Posterior vena cava (tissue), 2 donors: Measurements from ENCODE around the gene TRDN. TPM values are rescaled to one million over a fixed set of nuclear protein-coding genes. Genes with fewer than 3 reads are reported as not detected.
"Not testable (repeated sequence)": the region's sequence is repeated elsewhere in the genome, so short reads cannot be mapped to it uniquely, and the experiment has no call there.

ENCODE experiments used
- DNase-seq: peaks from one replicate; pipeline ENCODE4 v3.0.0-alpha.2; 2020; ENCODE audit warnings: low spot score
- intact Hi-C, 2 donors: fragments of 100-400 bp; cut with DNase I; formaldehyde crosslinking; loops; one replicate each; pipeline versions ENCODE4 v1.14.1 to v1.14.2; 2022 to 2023
- total RNA-seq, 2 donors: library from RNA; stranded (reverse); fragmentation: NEBNext Ultra II Directional; extraction: Animal tissue kit (Norgen Biotek cat#: 25700); gene quantifications; one replicate each; pipeline ENCODE4 v1.2.1, GENCODE V29; 2021
- donor health status: DM: yes; HTN: yes; CAD: no.
- donor health status: DM: yes; HTN: yes; CAD: no.

The TRDN gene
- total RNA-seq, 2 donors from 2014 or later: 5.4 to 10.3 TPM

DNA sequence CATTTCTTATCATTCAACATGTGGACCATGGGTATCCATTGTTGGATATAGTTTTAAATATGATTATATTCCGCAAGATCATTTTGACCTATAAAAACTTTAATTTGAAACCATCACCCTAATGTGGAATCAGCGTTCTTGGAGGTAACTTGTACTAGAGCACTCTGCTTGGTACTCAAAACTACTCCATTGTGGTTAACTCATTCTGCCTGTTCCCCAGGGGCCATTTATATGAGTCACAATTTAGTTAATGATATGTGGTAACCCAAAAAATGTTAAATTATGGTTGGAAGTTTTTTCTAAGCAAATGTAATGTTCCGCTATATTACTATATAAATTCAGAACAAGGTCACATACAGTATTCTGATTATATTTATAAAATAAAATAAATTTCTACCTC lies 109.3 kb downstream of the TRDN start:
- no peak for DNase-seq
- intact Hi-C loops: no loop called here

DNA sequence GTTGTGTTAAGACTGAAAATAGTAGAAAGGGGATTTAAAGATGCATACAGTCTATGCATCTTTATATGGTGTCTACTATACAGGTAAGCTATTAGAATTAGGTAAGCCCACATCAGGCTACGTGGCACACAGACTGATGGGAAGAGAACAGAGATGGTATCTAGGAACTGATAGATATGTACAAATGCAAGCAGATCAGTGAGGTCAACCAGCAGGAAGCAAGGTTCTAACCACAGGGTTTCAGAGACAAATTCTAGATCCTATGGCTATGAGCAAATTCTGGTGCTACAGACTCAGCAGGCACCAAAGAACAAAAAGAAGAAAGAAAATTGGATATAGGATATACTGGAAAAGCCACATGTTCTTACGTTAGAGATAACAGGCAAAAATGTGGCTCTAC lies 110.6 kb downstream of the TRDN start:
- intact Hi-C loops: no loop called here

DNA sequence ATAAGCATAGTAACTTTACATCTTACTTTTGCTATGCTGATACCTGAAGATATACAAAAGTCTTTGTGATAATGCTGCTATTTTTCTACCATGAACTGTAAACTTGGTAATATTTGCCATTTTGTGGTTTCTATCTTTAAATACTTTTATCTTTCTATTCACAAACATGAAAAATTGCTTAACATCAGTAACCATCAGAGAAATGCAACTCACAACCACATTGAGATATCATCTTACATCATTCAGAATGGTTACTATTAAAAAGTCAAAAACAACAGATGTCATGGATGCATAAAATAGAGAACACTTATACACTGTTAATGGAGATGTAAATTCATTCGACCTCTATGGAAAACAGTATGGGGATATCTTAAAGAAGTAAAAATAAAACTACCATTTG lies 112.0 kb downstream of the TRDN start:
- DNase-seq: no peak
- intact Hi-C loops: no loop called here

More for the DNA sequence above, 110.6 kb downstream of the TRDN start:
- DNase-seq: no peak

DNA sequence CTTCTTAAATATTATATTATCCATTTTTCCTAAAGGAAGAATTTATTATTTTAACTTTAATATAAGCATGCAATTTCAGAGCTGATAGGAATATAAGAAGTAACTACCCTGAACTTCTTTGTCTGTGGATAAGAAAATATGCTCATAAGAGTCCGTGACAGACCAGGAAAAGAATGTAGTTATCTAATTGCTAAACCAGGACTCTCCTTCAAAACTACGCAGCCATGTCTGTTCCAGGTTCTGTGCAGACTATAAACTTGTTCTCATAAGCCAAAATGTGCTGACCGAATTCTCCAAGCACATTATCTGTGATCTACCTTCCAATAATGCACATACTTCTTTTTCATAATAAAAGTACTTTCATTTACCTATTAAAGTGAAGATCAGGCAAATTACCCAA lies 116.5 kb downstream of the TRDN start:
- DNase-seq: no peak
- intact Hi-C loops: no loop called here

DNA sequence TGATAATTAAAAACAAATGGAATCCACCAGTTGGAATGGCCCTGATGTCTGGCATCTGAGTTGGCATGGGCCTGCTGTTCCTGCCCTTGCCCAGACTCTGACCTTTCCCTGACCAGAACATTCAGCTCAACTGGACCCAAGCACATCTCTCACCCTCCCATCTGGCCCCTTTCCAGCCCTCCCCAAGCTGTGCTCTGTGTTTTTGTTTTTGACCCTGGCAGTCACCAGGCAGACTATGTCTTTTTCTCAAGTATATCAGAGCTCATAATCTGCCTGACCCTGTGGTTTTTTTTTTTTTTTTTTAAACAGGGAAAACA lies 117.6 kb downstream of the TRDN start:
- peak; percentile 81 for DNase-seq
- intact Hi-C loops: no loop called here

DNA sequence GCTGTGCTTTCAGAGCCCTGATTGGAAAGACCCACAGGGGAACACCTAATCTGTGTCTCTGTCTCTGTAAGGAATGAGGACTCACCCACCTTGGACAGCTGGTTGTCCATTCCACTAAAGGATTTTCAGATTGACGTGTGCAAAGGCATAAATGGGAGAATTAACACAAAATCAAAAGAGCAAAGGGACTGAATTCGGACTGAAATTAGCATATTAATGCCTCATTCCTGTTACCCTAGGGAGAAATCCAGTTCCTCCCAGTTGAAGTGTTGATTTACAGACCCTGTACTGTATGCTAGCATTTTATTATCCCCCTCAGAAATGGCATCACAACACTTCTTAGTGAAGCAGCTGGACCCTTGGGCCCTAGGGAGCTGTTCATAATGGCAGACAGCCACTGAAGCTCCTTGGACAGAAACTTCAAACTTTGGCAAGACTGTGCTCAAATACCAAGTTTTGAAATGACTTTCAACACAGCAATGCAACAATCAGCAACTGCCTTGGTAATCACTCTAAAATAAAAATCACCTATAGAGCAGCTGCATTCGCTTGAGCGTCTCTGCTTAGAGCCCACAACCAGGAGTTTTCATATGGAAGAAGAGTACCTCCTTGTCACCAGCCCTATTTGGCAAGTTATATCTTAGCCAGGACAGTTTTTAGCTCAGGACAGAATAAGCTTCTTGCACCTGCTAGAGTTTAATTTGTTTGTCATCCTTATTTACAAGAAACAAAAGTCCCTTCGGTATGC lies 118.1 kb downstream of the TRDN start:
- intact Hi-C loops: no loop called here
- no peak for DNase-seq

DNA sequence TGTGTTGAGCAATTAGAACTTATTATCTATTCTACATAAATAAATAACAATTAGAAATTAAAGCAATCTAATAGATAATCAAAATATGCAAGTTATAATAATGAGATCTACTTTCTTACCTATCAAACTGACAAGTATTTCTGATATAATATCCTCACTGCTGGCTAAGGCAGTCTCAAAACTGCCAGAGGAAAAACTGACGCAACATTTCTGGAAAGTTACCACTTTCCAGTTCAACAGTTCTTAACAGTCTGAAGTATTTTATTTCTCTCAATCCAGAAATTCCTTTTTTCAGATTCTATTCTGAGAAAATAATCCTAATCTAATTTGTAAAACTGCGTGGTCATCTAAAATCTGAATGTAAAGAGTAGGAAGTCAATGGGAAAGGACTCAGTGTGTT lies 121.0 kb downstream of the TRDN start:
- intact Hi-C loops: no loop called here
- no peak for DNase-seq

DNA sequence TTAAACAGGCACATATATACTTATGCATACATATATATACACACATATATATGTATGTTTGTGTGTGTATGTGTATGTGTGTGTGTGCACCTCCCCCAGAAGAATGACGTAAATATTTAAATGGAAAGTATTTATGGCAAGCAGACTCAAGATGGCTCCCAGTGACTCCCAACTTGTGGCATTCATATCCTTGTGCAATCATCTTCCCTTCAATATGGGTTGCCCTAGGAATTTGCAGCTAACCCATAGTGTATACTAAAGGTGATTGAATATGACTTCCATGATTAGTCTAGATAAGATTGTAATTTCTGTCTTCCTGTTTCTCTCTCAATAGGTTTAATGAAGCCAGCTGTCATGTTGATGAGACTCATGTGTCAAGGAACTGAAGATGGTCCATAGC lies 127.6 kb downstream of the TRDN start:
- DNase-seq: no peak
- intact Hi-C loops: no loop called here

DNA sequence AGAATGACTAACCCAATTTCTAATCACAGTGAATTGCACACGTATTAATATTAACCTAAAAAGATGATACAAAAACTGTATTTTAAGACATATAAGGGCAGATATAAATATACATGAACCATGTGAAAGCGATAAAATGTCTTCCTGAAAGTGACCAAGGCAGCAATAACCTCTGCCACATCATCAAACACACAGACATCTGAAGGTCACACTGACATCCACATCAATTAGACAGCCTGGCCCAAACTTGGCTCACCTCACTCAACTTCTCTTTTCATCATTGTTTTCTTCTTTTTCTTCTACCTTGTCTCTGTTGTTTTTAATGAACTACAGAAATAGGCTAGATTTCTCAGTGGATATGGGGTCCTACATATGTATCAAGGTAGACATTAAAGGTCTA lies 128.5 kb downstream of the TRDN start:
- intact Hi-C loops: no loop called here
- no peak for DNase-seq

DNA sequence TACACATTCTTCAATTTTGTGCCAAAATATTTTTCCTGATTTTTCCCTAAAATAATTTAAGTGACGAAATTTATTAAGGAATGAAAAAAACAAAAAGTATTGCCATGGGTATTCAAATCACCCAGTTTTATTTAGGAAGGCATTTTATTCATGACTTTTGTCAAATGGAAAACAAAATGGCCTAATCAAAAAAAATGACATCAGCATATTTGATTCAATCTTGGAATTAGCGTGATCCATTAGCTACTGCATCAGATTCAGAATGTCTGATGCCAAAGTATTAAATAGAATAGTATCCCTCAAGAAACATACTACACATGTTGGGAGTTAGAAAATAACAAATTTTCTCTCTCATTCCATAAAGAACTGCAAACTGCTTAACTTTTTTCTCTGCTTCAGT lies 129.2 kb downstream of the TRDN start:
- DNase-seq: no peak

DNA sequence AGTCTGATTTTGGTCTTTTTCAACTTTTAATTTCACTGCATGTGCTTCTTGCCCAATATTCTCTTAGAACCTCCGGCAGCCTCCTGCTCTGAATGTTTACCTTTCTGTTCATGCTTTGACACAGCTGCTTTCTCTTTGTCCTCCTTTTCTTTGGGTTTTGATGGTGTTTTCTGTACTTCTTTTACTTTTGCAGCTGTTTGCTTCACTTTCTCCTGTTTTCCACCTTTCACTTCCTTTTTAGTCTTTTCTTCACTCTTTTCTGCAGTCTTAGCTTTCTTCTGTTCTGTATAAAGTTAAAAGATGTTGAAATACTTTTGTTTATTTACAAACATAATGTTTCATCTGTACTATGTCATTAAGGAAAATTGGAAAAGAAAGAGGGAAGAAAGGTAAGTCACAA lies 133.1 kb downstream of the TRDN start:
- intact Hi-C loops: no loop called here
- DNase-seq: no peak

More for the DNA sequence above, 129.2 kb downstream of the TRDN start:
- intact Hi-C loops: no loop called here

DNA sequence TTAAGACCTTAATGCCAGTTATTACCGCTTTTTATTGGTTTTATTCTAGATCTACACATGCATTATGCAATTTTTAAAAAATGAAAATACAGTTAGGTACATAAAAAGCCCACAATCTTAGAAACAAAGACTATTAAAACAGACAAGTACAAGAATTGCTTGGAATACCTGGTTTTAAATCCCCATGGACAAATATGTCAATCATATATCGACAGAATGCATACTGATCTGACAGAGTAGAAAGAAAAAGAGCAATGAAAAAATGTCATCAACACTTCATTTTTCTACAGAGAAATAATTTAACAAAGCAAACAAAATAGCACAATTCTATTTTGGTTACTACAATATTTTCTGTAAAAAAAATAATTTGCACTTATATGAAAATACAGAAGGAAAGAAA lies 139.7 kb downstream of the TRDN start:
- no peak for DNase-seq
- intact Hi-C loops: no loop called here

DNA sequence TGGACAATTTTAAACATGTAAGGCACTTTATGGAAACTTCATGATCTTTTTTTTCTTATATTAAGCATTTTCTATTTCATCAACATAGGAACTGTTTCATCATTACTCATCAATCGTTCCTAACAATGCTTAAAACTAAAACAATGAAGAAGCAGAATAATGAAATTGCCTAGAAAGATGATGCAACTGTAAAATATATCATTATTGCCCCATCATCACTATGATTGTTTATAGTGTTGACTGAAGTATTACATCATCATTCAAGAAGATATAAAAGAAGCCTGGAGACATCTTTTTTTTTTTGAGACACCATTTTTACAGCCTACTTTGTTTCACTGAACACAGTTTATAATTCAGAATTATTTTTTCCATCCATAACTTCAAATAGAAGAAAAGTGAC lies 147.2 kb downstream of the TRDN start:
- no peak for DNase-seq
- intact Hi-C loops: no loop called here

DNA sequence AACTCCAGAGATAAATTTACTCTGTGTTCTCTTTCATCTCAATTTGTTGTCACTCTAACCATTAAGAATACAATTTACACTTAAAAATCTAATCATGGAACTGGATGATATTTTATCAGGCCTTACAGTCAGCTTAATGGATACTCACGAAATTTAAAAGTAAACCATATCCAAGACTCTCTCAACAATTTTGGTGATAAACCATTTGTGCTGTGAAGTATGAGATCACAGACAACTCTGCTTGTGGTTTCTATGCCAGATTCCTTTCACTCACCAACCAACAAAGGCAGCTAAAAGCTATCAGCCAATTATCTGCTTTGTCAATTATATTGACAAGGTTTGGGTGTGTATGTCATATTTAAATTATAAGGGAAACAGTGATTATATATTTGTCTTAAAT lies 155.8 kb downstream of the TRDN start:
- intact Hi-C loops: no loop called here
- no peak for DNase-seq

DNA sequence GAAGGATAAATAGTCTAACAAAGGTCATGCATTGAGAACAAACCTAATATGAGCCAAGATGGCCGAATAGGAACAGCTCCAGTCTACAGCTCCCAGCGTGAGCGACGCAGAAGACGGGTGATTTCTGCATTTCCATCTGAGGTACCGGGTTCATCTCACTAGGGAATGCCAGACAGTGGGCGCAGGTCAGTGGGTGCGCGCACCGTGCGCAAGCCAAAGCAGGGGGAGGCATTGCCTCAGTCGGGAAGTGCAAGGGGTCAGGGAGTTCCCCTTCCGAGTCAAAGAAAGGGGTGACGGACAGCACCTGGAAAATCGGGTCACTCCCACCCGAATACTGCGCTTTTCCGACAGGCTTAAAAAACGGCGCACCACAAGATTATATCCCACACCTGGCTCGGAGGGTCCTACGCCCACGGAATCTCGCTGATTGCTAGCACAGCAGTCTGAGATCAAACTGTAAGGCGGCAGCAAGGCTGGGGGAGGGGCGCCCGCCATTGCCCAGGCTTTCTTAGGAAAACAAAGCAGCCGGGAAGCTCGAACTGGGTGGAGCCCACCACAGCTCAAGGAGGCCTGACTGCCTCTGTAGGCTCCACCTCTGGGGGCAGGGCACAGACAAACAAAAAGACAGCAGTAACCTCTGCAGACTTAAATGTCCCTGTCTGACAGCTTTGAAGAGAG lies 164.6 kb downstream of the TRDN start:
- intact Hi-C loops, DNase-seq: not testable (repeated sequence)

DNA sequence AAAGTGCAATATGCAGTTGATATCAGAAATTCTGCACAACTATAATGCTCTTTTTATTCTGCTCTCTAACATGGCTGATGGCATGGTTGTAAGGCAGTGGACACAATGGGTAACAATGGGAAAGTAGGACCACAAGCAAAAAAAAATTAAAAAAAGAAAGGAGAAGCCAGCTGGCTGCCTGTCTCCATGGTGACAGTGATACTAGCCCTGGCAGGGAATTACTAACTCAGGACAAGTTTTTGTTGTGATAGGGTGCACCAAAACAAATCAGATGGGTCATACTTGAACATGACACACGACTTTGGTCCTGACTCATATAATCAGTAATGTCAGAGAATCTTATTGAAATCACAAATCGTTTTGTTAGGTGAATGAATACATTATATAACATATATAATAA lies 169.4 kb downstream of the TRDN start:
- intact Hi-C loops: no loop called here
- no peak for DNase-seq

DNA sequence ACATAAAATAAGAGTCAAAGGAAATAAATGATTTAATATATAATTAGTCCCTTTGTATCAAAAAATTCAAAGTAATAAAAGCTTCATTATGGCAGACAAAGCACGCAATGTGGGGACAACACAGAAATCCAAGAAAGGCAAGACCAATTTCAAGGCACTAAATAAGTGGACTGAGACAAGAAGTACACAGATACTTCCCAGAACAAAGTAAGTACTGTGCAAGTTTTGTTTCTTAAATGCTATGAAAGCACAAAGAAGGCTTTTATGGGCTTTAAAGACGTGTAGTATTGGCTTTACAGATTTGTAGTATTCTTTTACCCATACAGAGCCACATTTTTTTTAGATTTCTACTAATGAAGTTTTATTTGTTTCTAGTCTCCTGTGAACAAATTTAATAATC lies 174.6 kb downstream of the TRDN start:
- intact Hi-C loops: no loop called here
- no peak for DNase-seq

DNA sequence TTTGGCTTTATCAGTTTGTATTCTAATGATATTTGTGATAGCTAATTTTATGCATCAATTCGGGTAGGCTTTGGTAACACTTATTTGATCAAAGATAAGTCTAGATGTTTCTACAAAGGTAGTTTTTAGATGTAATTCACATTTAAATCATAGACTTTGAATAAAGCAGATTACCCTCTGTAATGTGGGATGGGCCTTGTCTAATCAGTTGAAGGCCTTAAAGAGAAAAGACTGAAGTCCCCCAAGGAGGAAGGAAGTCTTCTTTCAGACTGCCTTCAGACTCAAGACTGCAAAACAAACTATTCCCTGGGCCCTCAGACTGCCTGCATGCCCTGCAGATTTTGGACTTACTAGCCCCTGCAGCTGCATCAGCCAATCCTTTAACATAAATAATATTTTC lies 178.5 kb downstream of the TRDN start:
- DNase-seq: no peak
- intact Hi-C loops: no loop called here

DNA sequence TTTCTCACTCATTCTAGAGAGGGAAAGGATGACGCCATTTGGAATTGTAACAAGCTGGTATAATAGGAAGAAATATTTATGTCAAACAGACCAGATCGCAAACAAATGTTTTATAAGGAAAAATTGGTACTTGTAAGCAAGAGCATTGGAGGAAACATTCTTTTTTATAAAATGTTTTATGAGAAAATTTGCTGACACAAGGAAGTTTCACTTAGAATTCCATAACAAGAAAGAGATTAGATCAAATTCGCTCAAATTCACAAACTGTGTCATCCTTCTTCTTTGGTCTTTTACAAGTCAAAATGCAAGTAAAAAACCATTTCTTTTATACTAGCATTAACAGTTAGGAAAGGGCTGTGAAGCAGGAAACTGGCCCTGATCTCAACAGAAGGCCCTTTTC lies 179.9 kb downstream of the TRDN start:
- intact Hi-C loops: no loop called here
- DNase-seq: no peak

DNA sequence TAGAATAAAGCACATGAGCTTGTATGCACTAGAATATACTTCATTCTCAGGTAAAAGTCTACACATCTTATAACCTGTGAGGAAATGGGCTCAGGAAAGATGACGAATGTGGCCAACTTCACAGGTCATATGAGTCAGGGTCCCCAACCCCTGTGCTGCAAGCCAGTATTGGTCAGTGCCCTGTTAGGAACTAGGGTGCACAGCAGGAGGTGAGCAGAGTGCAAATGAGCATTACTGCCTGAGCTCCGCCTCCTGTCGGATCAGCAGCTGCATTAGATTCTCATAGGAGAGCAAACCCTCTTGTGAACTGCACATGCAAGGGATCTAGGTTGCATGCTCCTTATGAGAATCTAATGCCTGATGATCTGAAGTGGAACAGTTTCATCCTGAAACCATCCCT lies 182.3 kb downstream of the TRDN start:
- no peak for DNase-seq
- intact Hi-C loops: no loop called here

DNA sequence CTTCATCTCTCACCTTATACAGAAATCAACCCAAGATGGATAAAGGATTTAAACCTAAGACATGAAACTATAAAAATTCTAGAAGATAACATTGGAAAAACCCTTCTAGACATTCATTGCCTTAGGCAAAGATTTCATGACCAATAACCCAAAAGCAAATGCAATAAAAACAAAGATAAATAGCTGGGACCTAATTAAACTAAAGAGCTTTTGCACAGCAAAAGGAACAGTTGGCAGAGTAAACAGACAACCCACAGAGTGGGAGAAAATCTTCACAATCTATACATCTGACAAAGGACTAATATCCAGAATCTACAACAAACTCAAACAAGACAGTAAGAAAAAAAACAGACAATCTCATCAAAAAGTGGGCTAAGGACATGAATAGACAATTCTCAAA lies 183.7 kb downstream of the TRDN start:
- DNase-seq, intact Hi-C loops: not testable (repeated sequence)
